Left forelimb (tissue), 1 donor: ENCODE data around the gene LIMA1.
"Not testable (repeated sequence)": the region's sequence is repeated elsewhere in the genome, so short reads cannot be mapped to it uniquely, and the experiment has no call there.

Source experiments
- DNase-seq: peaks from one replicate; pipeline ENCODE4 v3.0.0-alpha.2; 2018; ENCODE audit warnings: low spot score

The LIMA1 gene

DNA sequence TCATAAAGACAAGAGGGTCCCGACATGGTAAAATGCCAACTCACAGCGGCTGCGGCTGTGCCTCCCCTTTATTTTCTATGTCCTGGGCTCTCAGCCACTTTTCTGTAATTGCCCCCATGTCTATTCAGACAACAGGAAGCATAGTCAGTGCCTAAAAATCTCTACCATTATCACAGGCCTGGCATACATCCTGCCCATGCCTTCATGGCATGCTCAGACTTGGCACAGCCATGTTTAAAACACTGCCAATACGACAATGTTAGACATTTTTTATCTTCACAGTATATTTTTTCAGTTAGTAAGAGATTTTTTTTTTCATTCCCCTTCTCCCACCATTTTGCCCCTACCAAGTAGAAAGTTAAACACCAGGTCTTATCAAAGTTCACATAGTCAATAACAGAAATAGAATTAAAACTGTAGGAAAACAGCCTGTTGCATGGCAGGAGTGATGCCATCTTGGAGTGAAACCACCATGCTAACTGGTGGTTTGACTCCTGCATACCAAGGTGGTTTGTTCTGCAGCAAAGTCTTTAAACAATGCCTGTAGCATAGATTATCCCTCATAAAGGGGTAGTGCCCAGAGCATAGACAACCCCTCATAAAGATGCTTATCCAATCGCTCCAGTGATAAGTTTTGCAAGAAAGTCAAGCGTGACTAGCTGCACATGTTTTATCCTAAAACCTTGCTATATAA is 97.2 kb downstream of the LIMA1 start:
- no peak for DNase-seq

DNA sequence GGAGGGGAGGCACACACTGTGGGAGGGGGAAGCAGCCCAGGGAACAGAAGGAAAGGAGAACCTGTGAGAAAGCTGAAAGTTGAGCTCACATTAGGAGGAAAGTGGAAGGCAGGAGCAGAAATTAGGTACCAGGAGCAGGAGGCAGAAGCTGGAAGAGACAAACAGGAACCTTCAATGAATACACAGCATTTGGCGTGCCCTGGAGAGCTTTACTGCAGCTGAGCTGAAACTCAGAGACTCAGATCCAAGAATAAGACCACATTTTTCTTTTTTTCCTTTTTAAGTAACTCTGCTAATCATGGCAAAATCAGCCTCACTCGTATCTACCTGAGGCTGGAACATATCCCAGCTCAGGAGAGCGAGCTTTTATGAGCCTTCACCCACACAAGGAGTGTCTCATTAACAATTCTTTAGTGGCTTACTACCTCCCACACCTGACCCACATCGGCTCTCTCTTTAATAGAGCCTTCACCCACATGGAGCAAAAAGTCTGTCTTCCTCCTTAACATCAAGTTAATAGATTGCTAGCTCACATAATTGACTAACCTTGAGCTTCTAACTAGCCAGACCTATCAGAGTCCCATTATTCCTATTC is 97.9 kb downstream of the LIMA1 start:
- DNase-seq = no peak

DNA sequence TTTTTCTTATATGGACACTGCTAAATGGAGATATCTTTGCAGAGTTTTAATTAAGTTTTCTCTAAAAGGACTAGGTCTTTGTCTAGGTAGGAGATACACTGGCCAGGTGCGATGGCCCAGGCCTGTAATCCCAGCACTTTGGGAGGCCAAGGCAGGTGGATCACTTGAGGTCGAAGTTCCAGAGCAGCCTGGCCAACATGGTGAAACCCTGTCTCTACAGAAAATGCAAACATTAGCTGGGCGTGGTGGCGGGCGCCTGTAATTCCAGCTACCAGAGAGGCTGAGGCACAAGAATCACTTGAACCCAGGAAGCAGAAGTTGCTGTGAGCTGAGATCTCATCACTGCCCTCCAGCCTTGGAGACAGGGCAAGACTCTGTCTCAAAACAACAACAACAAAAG is 99.1 kb downstream of the LIMA1 start:
- DNase-seq = no peak

DNA sequence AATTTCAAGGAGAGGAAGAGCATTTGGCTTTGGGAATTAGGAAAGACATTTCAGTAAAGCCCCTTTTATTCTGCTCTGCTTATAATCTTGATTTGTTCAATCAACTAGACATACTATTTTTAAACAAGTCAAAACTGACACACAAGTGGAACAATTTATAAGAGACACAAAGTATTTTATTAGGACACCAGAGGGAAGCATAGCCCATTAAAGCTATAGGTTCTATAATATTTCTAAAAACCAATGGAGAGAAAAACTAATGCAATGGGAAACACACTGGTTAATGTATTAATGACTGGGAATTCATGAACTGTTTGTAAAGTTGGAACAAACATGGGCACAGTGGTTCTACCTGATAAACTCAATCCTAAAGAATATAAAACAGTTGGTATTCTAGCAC is 100.9 kb downstream of the LIMA1 start:
- no peak for DNase-seq

DNA sequence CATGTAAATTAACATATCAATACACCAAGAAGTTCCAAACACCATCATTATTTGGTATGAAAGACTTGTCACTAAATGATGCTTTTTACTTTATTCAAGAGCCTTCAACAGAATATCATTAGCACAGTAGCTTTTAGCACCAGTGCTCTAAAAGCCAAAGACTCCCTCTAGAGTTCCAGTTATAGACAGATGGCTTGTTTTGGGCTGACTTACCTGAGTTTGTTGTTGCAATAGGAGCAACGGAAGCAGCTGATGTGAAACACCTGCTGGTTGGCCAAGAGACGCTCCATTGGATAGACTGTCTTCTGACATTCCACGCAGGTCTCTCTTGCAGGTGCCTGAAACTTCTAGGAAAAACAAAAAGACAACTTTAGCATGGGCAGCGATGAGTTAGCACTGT is 101.6 kb downstream of the LIMA1 start:
- DNase-seq = no peak

DNA sequence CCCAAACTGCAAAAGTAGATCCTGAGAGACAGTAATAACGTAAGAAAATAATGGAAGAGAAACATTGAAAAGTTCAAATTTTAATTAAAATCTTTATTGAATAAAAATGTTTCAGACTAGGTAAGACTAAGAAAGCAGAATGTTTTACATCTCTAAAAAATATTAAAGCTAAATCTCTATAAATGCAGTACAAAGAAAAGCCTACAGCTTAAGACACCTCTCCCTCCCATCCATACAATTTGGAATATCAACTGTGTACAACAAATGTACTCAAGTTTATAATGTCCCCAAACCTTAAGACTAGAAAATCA is 107.6 kb downstream of the LIMA1 start:
- DNase-seq = no peak

DNA sequence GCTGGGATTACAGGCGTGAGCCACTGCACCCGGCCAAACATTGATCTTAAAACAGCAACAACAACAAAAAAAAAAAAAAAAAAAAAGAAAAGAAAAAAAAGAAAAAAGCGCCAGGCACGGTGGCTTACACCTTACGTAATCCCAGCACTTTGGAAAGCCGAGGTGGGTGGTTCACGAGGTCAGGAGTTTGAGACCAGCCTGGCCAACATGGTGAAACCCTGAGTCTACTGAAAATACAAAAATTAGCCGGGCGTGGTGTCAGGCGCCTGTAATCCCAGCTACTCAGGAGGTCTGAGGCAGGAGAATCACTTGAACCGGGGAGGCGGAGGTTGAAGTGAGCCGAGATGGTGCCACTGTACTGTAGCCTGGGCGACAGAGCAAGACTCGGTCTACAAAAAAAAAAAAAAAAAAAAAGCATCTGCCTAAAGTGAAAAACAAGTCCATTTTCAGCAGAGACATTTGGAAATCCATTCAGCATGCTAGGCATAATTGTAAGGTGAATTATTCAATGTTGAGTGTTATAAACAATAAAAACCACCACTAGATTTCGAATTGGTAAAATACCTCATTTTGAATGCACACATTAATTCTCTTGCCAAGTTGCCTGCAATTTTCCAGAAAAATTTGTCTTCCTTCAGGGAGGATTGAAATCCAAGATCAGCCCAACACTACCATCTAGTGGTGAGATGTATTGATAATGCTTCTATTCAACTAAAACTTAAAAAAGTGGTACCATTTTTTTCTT is 108.2 kb downstream of the LIMA1 start:
- no peak for DNase-seq

DNA sequence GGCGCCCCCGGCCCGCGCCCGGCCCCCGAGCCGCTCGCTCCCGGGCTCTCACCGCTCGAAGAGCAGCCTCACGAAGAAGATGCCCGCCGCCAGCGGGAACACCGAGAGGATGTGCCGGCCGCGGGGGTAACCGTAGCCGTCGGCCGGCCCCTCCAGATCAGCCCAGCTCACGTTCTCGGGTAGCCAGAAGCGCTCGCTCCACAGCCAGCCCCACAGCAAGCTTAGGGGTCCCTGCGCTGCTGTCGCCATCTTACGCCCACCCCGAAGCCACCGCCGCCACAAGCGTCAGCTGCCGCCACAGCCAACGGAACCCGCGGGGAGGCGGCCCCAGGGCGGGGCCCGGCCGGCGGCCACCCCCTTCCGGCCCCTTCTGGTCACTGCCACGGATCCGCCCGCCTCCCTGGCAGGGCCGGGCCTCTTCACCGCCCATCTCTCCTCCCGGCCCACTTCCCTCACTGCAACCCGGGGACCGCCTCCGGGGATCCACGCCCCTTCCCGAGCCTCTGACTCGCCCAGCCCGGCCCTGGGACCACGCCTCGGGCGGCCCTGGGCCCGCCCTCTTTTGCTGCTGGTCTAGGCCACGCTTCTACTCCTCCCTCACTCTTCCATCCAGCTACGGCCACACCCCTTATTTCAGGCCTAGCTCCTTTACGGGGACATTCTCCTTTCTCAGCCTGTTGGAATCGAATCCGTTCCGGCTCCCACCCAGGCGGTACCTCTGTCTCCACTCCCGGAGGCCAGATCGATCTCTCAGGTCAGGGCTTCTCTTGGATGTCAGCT is 116.1 kb downstream of the LIMA1 start, which contains the start of gene CERS5:
TSS of gene CERS5 (minus strand) at position 321 of the 780 bp plus-strand sequence. CDS start at position 249, 72 bp downstream.
- peak; percentile 100 for DNase-seq

DNA sequence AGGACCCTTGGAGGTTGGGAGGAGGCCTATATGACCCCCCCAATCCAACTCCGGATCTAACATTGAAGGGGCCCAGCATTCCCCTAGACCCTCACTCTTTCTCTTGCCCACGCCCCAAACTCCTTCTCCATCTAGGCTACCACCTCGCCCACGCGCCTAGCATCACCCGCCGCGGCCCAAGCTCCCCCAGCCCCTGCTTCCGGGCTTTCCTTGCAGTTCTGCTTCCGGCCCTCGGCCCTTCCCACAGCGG is 116.6 kb downstream of the LIMA1 start:
- DNase-seq = no peak

DNA sequence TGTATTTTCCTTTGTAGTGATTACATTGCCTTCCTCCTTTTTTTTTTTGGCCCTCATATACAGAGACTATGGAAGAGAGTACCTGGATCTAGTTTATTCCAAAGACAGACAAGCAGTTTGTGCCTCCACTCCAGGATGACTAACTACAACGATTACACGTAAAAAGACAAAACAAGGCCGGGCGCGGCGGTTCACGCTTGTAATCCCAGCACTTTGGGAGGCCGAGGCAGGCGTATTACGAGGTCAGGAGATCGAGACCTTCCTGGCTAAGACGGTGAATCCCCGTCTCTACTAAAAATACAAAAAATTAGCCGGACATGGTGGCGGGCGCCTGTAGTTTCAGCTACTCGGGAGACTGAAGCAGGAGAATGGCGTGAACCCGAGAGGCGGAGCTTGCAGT is 118.4 kb downstream of the LIMA1 start:
- no peak for DNase-seq

DNA sequence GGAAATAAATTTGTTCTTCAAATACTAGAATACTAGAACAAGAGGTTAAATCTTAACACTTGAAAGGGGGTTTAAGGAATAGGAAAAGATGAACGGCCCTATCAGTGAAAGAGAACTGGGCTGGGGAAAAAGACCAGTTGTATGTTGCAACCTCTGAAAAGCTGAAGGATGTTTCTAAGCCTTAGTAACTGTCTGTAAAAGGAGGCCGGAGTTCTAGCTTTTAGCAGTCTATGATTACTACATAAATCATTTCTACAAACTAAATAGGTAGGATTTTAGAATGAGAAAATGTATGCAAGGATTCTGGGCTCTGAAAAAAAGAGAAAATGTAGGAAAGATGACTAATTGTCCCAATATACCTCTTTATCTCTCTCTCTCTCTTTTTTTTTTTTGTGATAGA is 121.1 kb downstream of the LIMA1 start:
- no peak for DNase-seq

DNA sequence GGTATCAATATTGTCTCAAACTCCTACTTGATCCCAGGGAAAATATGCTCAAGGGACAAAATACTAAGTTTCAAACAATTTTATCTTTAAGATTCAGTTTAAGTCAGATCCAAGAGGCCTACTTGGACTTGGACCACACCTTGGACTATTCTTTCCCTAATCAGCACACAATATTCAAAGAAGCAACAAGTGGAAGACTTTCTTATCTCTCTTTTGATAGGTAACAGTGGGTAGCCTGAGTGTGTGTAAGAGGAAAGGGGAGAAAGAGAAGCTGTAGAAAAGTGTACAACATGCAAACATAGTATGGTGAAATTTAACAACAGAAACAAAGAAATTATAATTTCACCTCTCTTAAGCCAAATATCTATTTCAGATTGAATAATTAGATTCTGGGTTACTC is 122.7 kb downstream of the LIMA1 start:
- no peak for DNase-seq

DNA sequence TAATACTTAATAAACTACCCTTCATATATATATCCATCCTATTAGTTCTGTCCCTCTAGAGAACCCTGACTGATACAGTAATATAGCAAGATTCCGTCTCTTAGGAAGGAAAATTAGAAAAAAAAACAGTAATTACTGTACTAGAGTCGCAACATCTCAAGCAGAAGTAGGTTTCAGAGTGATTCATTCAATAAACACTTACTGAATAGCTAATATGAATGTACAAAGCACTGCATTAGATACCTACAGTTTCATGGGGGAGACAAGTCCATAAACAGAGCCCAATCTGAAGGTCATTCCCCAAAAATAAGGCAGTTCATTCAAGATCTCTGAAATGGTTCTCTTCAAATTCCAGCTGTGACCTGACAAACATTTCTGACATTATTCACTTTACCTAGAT is 126.1 kb downstream of the LIMA1 start:
- no peak for DNase-seq

DNA sequence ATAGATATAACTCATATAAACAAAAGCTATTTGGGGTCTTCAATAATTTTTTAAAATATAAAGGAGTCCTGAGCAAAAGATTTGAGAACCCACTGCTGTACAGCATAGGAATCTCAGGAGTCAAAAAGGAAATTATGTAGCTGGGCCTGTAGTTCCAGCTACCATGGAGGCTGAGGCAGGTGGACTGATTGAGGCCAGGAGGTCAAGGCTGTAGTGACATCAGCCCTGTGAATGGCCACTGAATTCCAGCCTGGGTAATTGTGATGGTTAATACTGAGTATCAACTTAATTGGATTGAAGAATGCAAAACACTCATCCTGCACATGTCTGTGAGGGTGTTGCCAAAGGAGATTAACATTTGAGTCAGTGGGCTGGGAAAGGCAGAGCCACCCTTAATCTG is 126.7 kb downstream of the LIMA1 start:
- DNase-seq = no peak

DNA sequence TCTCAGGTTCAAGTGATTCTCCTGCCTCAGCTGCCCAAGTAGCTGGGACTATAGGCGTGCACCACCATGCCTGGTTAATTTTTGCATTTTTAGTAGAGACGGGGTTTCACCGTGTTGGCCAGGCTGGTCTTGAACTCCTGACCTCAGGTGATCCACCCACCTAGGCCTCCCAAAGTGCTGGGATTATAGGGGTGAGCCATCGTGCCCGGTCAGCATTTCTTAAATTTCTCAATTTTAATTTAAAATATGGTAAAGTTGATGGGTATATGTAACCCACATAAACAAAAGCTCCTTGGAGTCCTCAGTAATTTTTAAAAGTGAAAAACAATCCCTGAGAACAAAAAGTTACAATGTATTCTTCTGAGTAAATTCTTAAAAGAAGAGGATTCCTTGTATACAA is 128.4 kb downstream of the LIMA1 start:
- not testable (repeated sequence) for DNase-seq

DNA sequence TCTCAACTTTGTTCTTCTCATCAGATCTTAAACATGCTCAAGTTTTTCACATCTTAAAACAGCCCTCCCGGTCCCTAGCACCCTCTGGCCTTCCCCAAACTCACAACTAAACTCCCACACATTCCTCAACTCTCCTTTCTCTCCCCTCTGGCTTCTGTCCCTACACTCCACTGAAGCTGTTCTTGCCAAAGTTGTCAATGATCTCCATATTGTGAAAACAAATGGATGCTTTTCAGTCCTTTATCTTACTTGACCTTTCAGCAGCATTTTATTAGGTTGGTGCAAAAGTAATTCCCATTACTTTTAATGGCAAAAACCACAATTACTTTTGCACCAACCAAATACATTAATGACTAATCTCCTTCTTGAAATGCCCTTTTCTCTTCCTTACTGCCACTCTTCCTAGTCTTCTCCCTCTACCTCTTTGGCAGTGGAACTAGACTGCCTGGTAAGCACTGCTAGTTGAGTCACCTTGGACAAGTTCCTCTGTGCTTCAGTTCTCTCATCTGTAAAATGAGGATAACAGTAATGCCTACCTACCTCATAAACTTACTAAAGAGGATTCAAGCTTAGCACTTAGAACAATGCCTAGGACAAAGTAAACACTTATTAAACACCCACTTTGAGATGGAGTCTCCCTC is 132.2 kb downstream of the LIMA1 start:
- DNase-seq = no peak

DNA sequence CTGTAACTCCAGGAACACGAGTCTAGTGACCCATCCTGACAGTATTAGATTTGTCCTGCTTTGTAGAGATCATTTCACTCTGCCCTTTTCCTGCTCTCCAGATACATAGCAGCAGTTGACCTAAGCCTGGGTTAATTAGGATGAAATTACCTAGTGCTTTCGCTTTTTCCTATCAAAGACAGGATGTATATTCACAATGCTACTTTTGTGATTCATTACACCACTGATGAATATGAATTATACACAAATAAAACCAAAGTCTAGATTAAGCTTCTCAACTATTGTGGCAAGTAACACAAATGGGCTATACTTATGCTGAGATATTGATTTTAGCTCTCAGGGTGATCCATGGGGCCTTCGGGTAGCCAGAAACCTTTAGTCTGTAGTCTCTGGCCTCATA is 134.0 kb downstream of the LIMA1 start:
- no peak for DNase-seq

DNA sequence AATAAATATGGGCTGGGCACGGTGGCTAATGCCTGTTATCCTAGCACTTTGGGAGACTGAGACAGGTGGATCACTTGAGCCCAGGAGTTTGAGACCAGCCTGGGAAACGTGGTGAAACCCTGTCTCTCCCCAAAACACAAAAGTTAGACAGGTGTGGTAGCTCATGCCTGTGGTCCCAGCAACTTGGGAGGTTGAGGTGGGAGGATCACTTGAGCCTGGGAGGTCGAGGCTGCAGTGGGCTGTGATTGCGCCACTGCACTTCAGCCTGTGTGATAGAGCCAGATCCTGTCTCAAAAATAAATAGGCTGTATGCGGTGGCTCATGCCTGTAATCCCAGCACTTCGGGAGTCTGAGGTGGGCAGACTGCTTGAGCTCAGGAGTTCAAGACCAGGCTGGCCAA is 135.3 kb downstream of the LIMA1 start:
- DNase-seq = not testable (repeated sequence)

DNA sequence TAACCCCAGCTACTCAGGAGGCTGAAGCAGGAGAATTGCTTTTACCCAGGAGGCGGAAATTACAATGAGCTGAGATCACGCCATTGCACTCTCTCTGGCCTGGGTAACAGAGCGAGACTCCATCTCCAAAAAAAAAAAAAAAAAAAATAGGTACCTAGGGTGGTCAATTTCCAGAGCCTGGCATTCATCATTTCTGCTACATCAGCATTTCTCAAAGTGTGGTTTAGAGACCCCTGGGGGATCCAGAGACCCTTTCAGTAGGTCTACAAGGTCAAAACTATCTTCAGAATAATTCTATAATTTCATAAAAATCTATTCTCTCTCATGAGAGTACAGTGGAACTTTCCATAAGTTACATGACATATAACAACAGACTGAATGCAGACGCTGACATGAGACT is 136.0 kb downstream of the LIMA1 start:
- no peak for DNase-seq

DNA sequence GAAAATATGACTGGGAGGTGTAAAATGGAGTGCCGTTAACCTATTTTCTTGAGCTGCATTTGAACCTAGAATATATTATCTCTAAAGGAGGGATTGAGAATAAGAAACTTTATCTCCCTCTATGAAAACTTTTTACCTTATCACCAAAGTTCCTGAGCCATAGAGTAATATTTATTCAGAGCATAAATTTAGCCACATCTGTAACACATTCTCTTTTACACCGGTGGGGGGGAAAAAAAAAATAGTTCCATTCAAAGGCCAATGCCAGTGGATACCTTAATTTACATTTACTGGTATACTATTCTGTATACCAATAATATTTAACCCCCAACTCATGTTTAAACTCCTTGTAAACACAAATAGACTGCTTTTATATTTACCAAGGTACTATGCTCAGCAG is 137.9 kb downstream of the LIMA1 start:
- no peak for DNase-seq

DNA sequence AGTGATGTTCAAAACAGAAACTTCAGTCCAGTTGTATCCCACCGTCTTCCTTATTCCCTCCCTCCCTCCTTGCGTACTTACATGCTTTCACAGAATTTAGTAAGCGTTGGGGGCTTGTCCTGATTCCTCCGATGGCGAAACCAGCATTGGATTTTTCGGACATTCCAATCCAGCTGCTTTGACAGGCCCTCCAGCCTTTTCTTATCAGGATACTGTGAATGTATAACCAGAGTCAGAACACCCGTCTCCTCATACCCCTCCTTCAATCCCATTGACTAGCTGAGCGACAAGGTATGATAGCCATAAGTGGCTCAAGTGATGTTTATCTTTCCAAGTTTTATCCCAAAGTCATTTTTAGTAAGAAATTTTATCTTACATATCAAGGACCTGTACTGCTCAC is 140.3 kb downstream of the LIMA1 start:
- DNase-seq = no peak

DNA sequence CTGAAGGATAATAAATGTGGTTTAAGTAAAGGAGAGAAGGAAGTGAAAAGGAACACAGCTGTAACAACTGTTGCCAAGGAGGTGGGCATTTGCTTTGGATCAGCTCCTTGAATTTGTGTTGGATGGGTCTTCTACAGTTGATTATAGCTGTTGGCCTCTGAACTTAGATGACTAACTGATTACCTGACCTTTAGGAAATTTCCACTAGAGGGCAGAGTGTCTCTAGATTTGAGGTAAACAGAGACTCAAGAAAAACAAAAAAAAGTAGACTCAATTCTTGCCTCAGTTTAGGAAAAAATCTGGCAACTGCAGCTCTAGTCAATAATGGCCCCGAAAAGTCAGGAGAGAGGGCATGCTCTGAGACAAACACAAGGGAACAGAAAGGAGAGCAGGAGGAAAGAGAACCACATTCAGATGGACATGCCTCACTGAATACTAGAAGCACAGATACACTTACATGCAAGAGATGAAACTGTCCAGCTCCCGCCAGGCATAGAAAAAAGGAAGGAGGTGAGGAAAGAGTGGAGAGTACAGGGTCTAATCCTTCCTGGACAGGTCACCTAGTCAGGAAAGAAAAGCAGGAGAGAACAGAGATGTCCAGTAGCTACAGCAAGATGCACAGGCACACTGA is 150.7 kb downstream of the LIMA1 start:
- DNase-seq = no peak
